GM23338 (cell line): ENCODE measurements around the gene MCC.

Experiments
- CREB1 ChIP-seq: fragments of 250-450 bp; sonication (Bioruptor Pico); IDR thresholded peaks from 2 replicates; pipeline ENCODE4 v1.5.0; 2020; ENCODE audit warnings: low read depth, mild to moderate bottlenecking, moderate library complexity
- CTCF ChIP-seq, 2 experiments: fragments of 200-600 bp in 1 of 2; sonication (generic) in 1 of 2; conservative IDR thresholded peaks; 2 replicates each; pipeline versions ENCODE4 v1.5.1 to v1.6.1; 2016 to 2017; ENCODE audit warnings: antibody characterized with exemption in 2 of 2, low read depth in 2 of 2, mild to moderate bottlenecking in 2 of 2, moderate library complexity in 1 of 2
- ETS1 ChIP-seq: IDR thresholded peaks from 2 replicates; pipeline ENCODE4 v1.6.1; 2016; ENCODE audit warnings: antibody characterized with exemption
- EZH2 ChIP-seq: fragments of 200-600 bp; sonication (generic); IDR thresholded peaks from one replicate; pipeline ENCODE4 v1.8.0; 2017; ENCODE audit warnings: antibody characterized with exemption, mild to moderate bottlenecking, low read depth; ENCODE audit not compliant: unreplicated experiment
- EZH2phosphoT487 ChIP-seq: fragments of 200-600 bp; sonication (generic); IDR thresholded peaks from one replicate; pipeline ENCODE4 v1.8.1; 2018; ENCODE audit warnings: antibody characterized with exemption; ENCODE audit not compliant: unreplicated experiment
- JUNB ChIP-seq: IDR thresholded peaks from one replicate; pipeline ENCODE4 v1.6.1; 2016; ENCODE audit warnings: antibody characterized with exemption; ENCODE audit not compliant: unreplicated experiment
- NANOG ChIP-seq: IDR thresholded peaks from 2 replicates; pipeline ENCODE4 v1.6.1; 2016; ENCODE audit warnings: antibody characterized with exemption, borderline replicate concordance
- POLR2AphosphoS5 ChIP-seq: IDR thresholded peaks from 2 replicates; pipeline ENCODE4 v1.6.1; 2016; ENCODE audit warnings: antibody characterized with exemption, low read depth
- REST ChIP-seq: IDR thresholded peaks from one replicate; pipeline ENCODE4 v1.6.1; 2018; ENCODE audit warnings: antibody characterized with exemption; ENCODE audit not compliant: unreplicated experiment
- STAT1 ChIP-seq: IDR thresholded peaks from one replicate; pipeline ENCODE4 v1.6.1; 2016; ENCODE audit warnings: antibody characterized with exemption; ENCODE audit not compliant: unreplicated experiment
- ZNF331 ChIP-seq: fragments of 250-450 bp; sonication (Bioruptor Pico); IDR thresholded peaks from 2 replicates; pipeline ENCODE4 v1.5.0; 2020; ENCODE audit warnings: low read depth, mild to moderate bottlenecking, moderate library complexity

GRCh38 chr5:113344973-113345940 is 143.0 kb downstream of the MCC start:
- TF ChIP-seq CTCF (conservative IDR thresholded peaks at IDR 0.05; ENCODE audit: low read depth in 2 of 2) (no peak), REST (no peak), POLR2AphosphoS5 (no peak), JUNB (no peak), EZH2 (no peak), ETS1 (no peak), CREB1 (CRISPR knock-in tag) (no peak), STAT1 (no peak), EZH2phosphoT487 (no peak), ZNF331 (CRISPR knock-in tag) (no peak), NANOG (no peak)
